Sigmoid colon (tissue), 4 donors: Measurements from ENCODE around the gene XRCC5.

Experiments used
- CTCF ChIP-seq, 4 experiments: fragments of 450-650 bp in 3 of 4; fragments of 200-600 bp in 1 of 4; IDR thresholded peaks; one replicate each; pipeline ENCODE4 v1.5.1; 2016 to 2019; ENCODE audit warnings: antibody characterized with exemption in 4 of 4, mild to moderate bottlenecking in 3 of 4, moderate library complexity in 2 of 4
- EP300 ChIP-seq, 4 donors: sonication (generic); formaldehyde crosslinking; IDR thresholded peaks; one replicate each; pipeline ENCODE4 v1.6.1; 2017; ENCODE audit warnings: antibody characterized with exemption in 4 of 4
- POLR2A ChIP-seq, 2 donors: fragments of 450-650 bp; IDR thresholded peaks; one replicate each; pipeline ENCODE4 v1.6.1; 2016; ENCODE audit warnings: antibody characterized with exemption in 2 of 2, mild to moderate bottlenecking in 2 of 2, moderate library complexity in 2 of 2
- POLR2AphosphoS5 ChIP-seq, 4 donors: sonication (generic); formaldehyde crosslinking; IDR thresholded peaks; one replicate each; pipeline ENCODE4 v1.6.1; 2017; ENCODE audit warnings: antibody characterized with exemption in 4 of 4

GRCh38 chr2:216231867-216232266, 122.7 kb downstream of the XRCC5 start:
- TF ChIP-seq CTCF (IDR thresholded peaks at IDR 0.05) (no peak), EP300 (IDR thresholded peaks at IDR 0.05) (no peak), POLR2AphosphoS5 (IDR thresholded peaks at IDR 0.05) (no peak), POLR2A (IDR thresholded peaks at IDR 0.05) (no peak)
